Measurements from ENCODE around the gene PMPCA. TPM values are rescaled to one million over a fixed set of nuclear protein-coding genes. Genes with fewer than 3 reads are reported as not detected.
A peak's percentile ranks its signal among the peaks of the same experiment; 100 is the strongest.

Gene PMPCA
- total and polyA plus RNA-seq, 2 of the 13 experiments (the other 11 are each of a cell fraction or from before 2014, with no cell fraction given), result 70.2 to 88.4 TPM

DNA sequence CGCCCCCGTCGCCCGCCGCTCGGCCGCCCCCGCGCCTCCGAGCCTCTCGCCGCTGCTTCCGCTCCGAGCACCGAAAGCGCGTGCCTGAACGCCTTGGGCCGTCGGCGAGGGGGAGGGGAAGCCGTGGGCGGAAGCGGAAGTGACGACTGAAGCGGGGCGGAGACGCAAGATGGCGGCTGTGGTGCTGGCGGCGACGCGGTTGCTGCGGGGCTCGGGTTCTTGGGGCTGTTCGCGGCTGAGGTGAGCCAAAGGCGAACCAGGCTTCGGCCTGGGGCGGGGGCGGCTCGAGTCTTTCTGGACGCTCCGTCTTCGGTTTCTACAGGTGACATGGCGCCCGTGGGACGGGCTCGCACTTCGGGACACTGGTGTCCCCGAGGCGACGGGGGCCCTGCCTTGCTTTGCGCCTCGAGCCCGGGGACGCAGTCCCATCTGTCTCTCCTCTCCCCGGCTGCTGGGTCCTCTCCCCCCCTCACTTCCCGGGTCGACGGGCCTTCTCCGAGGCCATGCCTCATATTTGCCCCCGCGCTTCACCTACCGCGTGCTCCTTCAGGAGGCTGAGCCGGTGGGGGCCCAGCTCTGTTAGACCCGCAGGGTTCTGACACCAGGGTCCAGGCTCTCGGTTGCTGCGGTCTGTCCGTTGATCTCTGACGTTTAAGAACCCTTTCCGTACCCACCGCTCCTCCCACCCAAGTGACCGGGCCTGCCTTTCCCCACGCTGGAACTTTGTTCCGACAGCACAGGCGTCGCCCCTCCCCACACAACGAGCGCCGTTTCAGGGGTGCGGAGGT lies at the start of gene PMPCA, which contains the start of gene ENTR1 (continued):
- TF ChIP-seq, protein P1, sequence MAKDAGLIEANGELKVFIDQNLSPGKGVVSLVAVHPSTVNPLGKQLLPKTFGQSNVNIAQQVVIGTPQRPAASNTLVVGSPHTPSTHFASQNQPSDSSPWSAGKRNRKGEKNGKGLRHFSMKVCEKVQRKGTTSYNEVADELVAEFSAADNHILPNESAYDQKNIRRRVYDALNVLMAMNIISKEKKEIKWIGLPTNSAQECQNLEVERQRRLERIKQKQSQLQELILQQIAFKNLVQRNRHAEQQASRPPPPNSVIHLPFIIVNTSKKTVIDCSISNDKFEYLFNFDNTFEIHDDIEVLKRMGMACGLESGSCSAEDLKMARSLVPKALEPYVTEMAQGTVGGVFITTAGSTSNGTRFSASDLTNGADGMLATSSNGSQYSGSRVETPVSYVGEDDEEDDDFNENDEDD (CRISPR knock-in tag; IDR thresholded peaks at IDR 0.05; ENCODE audit: borderline replicate concordance), result peak; percentile 84
- TF ChIP-seq, protein P2, sequence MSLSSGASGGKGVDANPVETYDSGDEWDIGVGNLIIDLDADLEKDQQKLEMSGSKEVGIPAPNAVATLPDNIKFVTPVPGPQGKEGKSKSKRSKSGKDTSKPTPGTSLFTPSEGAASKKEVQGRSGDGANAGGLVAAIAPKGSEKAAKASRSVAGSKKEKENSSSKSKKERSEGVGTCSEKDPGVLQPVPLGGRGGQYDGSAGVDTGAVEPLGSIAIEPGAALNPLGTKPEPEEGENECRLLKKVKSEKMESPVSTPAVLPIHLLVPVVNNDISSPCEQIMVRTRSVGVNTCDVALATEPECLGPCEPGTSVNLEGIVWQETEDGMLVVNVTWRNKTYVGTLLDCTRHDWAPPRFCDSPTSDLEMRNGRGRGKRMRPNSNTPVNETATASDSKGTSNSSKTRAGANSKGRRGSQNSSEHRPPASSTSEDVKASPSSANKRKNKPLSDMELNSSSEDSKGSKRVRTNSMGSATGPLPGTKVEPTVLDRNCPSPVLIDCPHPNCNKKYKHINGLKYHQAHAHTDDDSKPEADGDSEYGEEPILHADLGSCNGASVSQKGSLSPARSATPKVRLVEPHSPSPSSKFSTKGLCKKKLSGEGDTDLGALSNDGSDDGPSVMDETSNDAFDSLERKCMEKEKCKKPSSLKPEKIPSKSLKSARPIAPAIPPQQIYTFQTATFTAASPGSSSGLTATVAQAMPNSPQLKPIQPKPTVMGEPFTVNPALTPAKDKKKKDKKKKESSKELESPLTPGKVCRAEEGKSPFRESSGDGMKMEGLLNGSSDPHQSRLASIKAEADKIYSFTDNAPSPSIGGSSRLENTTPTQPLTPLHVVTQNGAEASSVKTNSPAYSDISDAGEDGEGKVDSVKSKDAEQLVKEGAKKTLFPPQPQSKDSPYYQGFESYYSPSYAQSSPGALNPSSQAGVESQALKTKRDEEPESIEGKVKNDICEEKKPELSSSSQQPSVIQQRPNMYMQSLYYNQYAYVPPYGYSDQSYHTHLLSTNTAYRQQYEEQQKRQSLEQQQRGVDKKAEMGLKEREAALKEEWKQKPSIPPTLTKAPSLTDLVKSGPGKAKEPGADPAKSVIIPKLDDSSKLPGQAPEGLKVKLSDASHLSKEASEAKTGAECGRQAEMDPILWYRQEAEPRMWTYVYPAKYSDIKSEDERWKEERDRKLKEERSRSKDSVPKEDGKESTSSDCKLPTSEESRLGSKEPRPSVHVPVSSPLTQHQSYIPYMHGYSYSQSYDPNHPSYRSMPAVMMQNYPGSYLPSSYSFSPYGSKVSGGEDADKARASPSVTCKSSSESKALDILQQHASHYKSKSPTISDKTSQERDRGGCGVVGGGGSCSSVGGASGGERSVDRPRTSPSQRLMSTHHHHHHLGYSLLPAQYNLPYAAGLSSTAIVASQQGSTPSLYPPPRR (CRISPR knock-in tag; IDR thresholded peaks at IDR 0.05; ENCODE audit: borderline replicate concordance), result 0 out of 2 replicates have a peak, but pooled peaks have one; percentile 19
- TF ChIP-seq ZNF746 (CRISPR knock-in tag; IDR thresholded peaks at IDR 0.05) (no peak), ZNF232 (CRISPR knock-in tag; IDR thresholded peaks at IDR 0.05; ENCODE audit: borderline replicate concordance) (no peak), SALL1 (CRISPR knock-in tag; IDR thresholded peaks at IDR 0.05) (peak; percentile 69), CBX5 (CRISPR knock-in tag; IDR thresholded peaks at IDR 0.05; ENCODE audit: borderline replicate concordance) (peak; percentile 57; the same call in 1 of the 2 replicates), ZNF207 (IDR thresholded peaks at IDR 0.05; ENCODE audit: borderline replicate concordance) (no peak), MEF2D (CRISPR knock-in tag; IDR thresholded peaks at IDR 0.05) (peak; percentile 58), UBTF (CRISPR knock-in tag; IDR thresholded peaks at IDR 0.05) (no peak; the same call in none of the 2 replicates), ZBTB8A (CRISPR knock-in tag; IDR thresholded peaks at IDR 0.05; ENCODE audit: borderline replicate concordance, low read depth) (no peak), ZNF260 (CRISPR knock-in tag; IDR thresholded peaks at IDR 0.05; ENCODE audit: borderline replicate concordance, low read depth) (no peak)
- TF ChIP-seq, protein P3, sequence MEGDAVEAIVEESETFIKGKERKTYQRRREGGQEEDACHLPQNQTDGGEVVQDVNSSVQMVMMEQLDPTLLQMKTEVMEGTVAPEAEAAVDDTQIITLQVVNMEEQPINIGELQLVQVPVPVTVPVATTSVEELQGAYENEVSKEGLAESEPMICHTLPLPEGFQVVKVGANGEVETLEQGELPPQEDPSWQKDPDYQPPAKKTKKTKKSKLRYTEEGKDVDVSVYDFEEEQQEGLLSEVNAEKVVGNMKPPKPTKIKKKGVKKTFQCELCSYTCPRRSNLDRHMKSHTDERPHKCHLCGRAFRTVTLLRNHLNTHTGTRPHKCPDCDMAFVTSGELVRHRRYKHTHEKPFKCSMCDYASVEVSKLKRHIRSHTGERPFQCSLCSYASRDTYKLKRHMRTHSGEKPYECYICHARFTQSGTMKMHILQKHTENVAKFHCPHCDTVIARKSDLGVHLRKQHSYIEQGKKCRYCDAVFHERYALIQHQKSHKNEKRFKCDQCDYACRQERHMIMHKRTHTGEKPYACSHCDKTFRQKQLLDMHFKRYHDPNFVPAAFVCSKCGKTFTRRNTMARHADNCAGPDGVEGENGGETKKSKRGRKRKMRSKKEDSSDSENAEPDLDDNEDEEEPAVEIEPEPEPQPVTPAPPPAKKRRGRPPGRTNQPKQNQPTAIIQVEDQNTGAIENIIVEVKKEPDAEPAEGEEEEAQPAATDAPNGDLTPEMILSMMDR (CRISPR knock-in tag; IDR thresholded peaks at IDR 0.05), result no peak
- TF ChIP-seq, protein P4, sequence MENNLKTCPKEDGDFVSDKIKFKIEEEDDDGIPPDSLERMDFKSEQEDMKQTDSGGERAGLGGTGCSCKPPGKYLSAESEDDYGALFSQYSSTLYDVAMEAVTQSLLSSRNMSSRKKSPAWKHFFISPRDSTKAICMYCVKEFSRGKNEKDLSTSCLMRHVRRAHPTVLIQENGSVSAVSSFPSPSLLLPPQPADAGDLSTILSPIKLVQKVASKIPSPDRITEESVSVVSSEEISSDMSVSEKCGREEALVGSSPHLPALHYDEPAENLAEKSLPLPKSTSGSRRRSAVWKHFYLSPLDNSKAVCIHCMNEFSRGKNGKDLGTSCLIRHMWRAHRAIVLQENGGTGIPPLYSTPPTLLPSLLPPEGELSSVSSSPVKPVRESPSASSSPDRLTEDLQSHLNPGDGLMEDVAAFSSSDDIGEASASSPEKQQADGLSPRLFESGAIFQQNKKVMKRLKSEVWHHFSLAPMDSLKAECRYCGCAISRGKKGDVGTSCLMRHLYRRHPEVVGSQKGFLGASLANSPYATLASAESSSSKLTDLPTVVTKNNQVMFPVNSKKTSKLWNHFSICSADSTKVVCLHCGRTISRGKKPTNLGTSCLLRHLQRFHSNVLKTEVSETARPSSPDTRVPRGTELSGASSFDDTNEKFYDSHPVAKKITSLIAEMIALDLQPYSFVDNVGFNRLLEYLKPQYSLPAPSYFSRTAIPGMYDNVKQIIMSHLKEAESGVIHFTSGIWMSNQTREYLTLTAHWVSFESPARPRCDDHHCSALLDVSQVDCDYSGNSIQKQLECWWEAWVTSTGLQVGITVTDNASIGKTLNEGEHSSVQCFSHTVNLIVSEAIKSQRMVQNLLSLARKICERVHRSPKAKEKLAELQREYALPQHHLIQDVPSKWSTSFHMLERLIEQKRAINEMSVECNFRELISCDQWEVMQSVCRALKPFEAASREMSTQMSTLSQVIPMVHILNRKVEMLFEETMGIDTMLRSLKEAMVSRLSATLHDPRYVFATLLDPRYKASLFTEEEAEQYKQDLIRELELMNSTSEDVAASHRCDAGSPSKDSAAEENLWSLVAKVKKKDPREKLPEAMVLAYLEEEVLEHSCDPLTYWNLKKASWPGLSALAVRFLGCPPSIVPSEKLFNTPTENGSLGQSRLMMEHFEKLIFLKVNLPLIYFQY (CRISPR knock-in tag; IDR thresholded peaks at IDR 0.05; ENCODE audit: borderline replicate concordance), result no peak; the same call in 1 of the 2 replicates

Measured in HepG2 (cell line).